Epithelial cell of esophagus (primary cell): ENCODE measurements around the gene NPEPL1.

Source experiments
- DNase-seq: peaks from one replicate; pipeline ENCODE4 v3.0.0; 2010; ENCODE audit warnings: low read depth
- H3K4me3 ChIP-seq: 2 replicates; pipeline ENCODE4 v1.5.1; 2011; ENCODE audit warnings: mild to moderate bottlenecking, low read length, control low read depth
- TF ChIP-seq, protein P1 (sequence below): IDR thresholded peaks from 2 replicates; pipeline ENCODE4 v1.5.1; 2011; ENCODE audit warnings: low read depth, mild to moderate bottlenecking, low read length, control low read depth, inconsistent platforms; ENCODE audit not compliant: insufficient read depth; ENCODE audit errors: missing control alignments

NPEPL1 gene

DNA sequence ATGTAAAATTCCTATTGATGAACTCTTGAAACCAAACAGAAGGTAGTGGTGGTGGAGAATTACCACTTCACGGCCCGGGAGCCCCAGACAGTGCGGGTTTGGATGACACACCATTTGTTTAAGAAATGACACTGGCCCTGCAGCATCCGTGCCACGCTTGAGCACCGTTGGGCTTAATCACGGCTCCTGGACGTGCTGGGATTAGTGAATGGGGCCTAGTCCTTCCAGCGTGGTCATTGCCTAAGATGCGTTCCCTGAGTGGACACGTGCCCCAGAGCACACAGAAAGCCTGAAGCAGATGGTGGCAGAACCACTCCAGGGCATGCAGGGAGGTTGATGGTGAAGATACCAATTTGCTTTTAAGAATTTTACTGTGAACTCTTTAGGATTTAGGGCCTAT is 27.0 kb upstream of the NPEPL1 start:
- TF ChIP-seq, protein P1, sequence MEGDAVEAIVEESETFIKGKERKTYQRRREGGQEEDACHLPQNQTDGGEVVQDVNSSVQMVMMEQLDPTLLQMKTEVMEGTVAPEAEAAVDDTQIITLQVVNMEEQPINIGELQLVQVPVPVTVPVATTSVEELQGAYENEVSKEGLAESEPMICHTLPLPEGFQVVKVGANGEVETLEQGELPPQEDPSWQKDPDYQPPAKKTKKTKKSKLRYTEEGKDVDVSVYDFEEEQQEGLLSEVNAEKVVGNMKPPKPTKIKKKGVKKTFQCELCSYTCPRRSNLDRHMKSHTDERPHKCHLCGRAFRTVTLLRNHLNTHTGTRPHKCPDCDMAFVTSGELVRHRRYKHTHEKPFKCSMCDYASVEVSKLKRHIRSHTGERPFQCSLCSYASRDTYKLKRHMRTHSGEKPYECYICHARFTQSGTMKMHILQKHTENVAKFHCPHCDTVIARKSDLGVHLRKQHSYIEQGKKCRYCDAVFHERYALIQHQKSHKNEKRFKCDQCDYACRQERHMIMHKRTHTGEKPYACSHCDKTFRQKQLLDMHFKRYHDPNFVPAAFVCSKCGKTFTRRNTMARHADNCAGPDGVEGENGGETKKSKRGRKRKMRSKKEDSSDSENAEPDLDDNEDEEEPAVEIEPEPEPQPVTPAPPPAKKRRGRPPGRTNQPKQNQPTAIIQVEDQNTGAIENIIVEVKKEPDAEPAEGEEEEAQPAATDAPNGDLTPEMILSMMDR: no peak
- DNase-seq: peak; percentile 48
- H3K4me3 ChIP-seq: no peak overlapping the region

DNA sequence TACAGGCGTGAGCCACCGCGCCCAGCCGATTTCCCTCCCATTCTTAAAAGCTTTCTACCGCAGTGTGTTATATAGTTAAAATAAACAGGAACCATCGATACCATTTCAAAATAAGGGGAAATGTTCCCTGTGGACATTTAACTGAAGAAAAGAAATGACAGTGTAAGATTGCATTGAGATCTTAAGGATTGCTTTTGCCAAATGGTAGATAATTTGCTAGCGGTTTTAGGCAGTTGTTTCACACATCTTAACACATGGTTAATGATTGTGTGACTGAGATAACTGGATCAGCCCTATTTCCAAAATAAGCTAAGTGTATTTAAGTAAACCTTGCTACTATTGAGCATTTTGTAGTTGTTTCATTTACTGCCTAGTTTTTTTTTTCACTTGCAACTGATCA is 25.9 kb upstream of the NPEPL1 start:
- DNase-seq: no peak
- TF ChIP-seq, protein P1: no peak

DNA sequence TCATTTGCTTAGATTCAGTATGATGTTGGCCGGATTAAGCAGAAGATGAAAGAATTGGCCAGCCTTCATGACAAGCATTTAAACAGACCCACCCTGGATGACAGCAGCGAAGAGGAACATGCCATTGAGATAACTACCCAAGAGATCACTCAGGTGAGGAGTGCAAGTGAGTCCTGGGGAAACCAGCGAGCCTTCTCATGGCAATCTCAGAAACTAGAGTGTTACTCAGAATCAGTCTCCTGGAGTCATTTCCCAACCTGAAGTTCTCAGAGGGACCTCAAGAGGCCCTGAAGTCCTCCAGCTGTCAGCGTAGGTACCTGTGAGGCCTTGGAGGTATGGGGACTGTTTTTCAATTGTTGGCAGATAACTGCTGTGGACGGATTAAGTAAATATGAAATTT is 24.6 kb upstream of the NPEPL1 start:
- TF ChIP-seq, protein P1: no peak
- no peak for DNase-seq

More for the DNA sequence above, 25.9 kb upstream of the NPEPL1 start:
- no peak overlapping the region for H3K4me3 ChIP-seq

DNA sequence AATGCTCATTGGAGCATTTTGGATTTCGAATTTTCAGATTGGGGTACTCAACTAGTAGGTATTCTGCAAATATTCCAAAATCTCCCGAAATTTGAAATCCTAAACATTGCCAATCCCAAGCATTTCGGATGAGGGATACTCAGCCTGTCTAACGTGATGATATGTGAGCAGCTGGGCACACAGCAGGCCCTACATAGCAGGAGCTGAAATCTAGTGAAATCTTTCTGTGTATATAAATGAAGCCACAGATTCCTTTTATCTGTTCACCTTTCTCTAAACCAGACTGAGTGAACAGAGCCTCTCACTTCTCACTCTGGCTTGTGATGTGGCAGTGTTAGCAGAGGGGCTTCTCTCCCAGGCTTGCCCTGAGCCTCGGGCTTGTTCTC is 23.7 kb upstream of the NPEPL1 start:
- TF ChIP-seq, protein P1: no peak
- no peak overlapping the region for H3K4me3 ChIP-seq
- no peak for DNase-seq

More for the DNA sequence above, 24.6 kb upstream of the NPEPL1 start:
- H3K4me3 ChIP-seq: no peak overlapping the region

DNA sequence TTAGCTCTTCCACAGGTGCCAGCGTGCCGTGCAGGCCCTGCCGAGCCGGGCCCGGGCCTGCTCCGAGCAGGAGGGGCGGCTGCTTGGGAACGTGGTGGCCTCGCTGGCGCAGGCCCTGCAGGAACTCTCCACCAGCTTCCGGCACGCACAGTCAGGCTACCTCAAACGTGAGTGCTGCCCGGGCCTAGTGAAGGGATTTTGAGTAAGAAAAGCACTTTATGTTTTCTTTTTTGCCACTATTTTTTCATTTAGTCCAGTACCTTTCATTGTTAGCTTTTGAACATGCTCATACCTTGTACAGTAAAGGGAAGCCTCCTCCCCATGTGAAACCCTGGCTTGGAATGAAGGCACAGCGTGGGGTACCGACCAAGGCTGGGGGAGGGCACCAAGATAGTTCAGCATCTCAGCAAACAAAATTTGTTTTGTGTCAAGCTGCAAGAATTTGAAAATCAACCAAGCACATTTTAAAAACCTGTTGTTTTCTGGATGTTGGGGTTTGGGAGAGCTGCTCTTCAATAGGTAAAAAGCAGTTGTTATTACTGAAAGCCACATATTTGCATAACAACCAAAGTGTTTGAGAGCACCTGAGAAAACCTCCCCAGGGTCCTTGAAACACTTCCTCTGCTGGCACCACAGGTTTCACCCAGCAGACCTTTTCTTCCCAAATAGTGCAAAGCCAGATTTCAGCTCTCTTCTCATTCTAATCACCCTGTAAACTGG is 23.2 kb upstream of the NPEPL1 start:
- DNase-seq: no peak
- TF ChIP-seq, protein P1: no peak
- H3K4me3 ChIP-seq: no peak overlapping the region

DNA sequence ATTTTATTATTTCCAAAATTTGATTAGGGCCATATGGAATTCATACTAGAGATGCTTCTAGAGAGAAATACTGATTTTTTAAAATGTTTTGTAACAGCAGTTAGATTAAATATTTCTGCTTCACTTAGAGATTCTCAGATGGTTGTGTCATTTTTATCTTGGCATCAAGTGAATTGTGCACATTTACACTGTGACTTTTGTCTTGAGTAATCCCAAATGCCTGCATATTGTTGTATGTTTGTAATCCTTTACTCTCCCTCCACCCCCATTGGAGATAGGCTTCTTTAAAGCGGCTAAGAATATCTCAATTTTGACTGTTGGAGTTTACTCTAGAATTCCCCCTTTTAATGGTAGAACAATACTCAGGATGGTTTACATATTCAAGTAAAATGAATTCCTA is 22.5 kb upstream of the NPEPL1 start:
- DNase-seq: no peak
- H3K4me3 ChIP-seq: no peak overlapping the region
- TF ChIP-seq, protein P1: no peak

DNA sequence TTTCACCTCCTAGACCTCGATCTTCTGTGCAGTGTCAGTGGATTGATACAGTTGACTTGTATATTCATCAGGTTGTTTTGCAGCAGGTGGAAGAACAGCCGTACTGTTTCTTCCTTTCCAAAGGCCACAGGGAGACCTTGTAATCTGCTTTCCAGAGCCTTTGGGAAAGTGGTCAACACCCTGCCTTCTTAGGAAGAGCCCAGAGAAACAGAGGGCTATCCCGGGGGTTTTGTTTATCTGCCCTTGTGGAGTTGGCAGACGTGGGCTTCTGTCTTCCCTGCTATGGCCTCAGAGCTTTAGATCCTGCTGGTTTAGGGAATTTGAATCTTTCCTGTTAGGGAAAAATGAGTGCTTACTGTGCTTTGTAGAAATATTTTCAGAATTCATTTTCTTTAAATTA is 21.9 kb upstream of the NPEPL1 start:
- no peak overlapping the region for H3K4me3 ChIP-seq
- TF ChIP-seq, protein P1: no peak
- DNase-seq: no peak
